HepG2 (cell line): Measurements from ENCODE around the gene DHRS13.
A peak's percentile ranks its signal among the peaks of the same experiment; 100 is the strongest.

Experiments
- CTCF ChIP-seq: sonication (generic); formaldehyde crosslinking; IDR thresholded peaks from 2 replicates; pipeline ENCODE4 v1.5.0; 2020; ENCODE audit warnings: mild to moderate bottlenecking, missing genetic modification reagents, moderate library complexity
- HIVEP1 ChIP-seq: sonication (generic); formaldehyde crosslinking; IDR thresholded peaks from 2 replicates; pipeline ENCODE4 v1.4.0; 2020; ENCODE audit warnings: mild to moderate bottlenecking, missing genetic modification reagents
- JUNB ChIP-seq: sonication (generic); formaldehyde crosslinking; IDR thresholded peaks from 2 replicates; pipeline ENCODE4 v1.8.0; 2022; ENCODE audit warnings: missing genetic modification reagents, mild to moderate bottlenecking, borderline replicate concordance
- SIX4 ChIP-seq: sonication (generic); formaldehyde crosslinking; IDR thresholded peaks from 2 replicates; pipeline ENCODE4 v1.4.0; 2020; ENCODE audit warnings: missing genetic modification reagents
- TCF7L2 ChIP-seq: IDR thresholded peaks from 2 replicates; pipeline ENCODE4 v1.6.1; 2011; ENCODE audit warnings: mild to moderate bottlenecking, low read depth, low read length, moderate library complexity
- ZNF644 ChIP-seq: IDR thresholded peaks from 2 replicates; pipeline ENCODE4 v1.6.1; 2016; ENCODE audit warnings: low read depth
- ZSCAN9 ChIP-seq: IDR thresholded peaks from 2 replicates; pipeline ENCODE4 v1.6.1; 2016; ENCODE audit warnings: borderline replicate concordance
- ZZZ3 ChIP-seq: sonication (generic); formaldehyde crosslinking; IDR thresholded peaks from 2 replicates; pipeline ENCODE4 v1.4.0; 2020; ENCODE audit warnings: missing genetic modification reagents, mild to moderate bottlenecking, borderline replicate concordance
- TF ChIP-seq, protein P1 (sequence below): sonication (generic); formaldehyde crosslinking; IDR thresholded peaks from 2 replicates; pipeline ENCODE4 v1.5.0; 2020; ENCODE audit warnings: missing genetic modification reagents

GRCh38 chr17:28912281-28912937 is 9.5 kb upstream of the DHRS13 start:
- TF ChIP-seq JUNB (CRISPR knock-in tag) (no peak), HIVEP1 (CRISPR knock-in tag) (no peak), ZZZ3 (CRISPR knock-in tag) (no peak), ZNF644 (CRISPR knock-in tag) (no peak), ZSCAN9 (CRISPR knock-in tag) (no peak), SIX4 (CRISPR knock-in tag) (no peak), CTCF (peak; percentile 44), TCF7L2 (no peak)
- TF ChIP-seq, protein P1, sequence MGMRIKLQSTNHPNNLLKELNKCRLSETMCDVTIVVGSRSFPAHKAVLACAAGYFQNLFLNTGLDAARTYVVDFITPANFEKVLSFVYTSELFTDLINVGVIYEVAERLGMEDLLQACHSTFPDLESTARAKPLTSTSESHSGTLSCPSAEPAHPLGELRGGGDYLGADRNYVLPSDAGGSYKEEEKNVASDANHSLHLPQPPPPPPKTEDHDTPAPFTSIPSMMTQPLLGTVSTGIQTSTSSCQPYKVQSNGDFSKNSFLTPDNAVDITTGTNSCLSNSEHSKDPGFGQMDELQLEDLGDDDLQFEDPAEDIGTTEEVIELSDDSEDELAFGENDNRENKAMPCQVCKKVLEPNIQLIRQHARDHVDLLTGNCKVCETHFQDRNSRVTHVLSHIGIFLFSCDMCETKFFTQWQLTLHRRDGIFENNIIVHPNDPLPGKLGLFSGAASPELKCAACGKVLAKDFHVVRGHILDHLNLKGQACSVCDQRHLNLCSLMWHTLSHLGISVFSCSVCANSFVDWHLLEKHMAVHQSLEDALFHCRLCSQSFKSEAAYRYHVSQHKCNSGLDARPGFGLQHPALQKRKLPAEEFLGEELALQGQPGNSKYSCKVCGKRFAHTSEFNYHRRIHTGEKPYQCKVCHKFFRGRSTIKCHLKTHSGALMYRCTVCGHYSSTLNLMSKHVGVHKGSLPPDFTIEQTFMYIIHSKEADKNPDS (CRISPR knock-in tag) = no peak
